ENCODE results near the gene NDUFB11. TPM values are rescaled to one million over a fixed set of nuclear protein-coding genes. Genes with fewer than 3 reads are reported as not detected.

The NDUFB11 gene
- total RNA-seq, 2 experiments from 2014 or later, result 92.3 to 97.3 TPM

DNA sequence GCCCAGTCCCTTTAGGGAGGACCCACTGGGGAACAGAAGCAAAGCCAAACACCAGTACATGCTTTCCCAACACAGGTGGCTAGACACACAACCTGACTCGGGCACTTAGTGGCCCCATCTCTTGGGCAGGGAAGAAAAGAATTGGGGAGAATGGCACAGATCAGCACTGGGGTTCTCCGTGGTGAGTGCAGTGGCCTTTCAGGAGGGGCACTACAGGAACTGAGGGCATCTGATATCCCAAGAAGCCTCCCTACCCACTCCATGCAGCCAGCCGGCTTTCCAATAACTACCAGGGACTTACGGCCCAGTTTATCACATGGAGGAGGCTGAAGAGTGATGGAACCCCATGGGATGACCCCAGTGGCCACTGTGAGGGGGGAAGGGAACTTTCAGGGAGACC lies 43.3 kb downstream of the NDUFB11 start:
- POLR2A ChIA-PET, result no interaction called here
- CTCF ChIA-PET, result no interaction called here

DNA sequence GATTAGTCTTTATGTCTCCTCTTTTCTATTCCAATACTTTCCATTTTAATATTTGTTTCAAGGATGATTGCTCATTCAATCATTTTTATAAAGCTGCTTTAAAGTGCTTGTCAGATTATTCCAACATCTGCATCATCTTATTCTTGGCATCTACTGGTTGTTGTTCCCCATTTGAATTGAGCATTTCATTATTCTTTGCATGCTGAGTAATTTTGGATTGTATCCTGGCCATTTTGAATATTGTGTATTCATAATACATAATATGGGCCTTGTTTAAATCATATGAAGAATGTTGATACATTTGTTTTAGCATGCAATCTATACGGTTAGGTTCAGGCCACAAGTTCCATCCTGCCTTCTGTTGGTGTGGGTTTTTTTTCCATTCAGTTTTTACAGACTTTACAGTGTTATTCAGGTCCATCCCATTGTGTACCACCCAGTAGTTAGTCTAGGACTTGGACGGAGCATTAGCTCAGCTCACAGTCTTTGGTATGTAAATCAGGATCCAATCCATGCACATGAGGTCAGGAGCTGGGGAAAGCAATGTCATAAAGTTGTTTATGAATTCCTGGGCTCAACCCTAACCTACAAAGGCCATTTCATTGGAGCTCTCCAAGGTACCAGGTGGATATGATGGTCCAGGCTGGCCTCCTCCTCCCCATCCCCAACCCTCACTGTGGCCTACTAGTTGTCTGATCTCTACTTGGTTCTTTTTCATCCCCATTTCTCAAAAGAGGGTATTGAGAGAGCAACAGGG lies 46.0 kb downstream of the NDUFB11 start:
- ChIA-PET POLR2A (no interaction called here), CTCF (no interaction called here)

DNA sequence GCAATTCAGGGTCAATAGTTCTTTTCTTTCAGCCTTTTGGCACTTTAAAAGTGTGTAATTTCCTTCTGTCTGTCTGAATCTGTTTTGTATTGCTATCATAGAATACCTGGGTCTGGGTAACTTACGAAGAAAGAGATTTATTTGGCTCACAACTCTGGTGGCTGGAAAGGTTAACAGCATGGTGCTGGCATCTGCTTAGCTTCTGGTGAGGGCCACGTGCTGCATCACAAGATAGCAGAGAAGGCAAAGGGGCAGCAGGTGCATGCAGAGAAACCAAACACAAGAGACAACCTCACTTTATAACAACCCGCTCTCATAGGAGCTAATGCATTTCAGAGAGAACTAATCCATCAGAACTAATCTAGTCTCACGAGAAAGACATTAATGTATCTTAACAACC lies 47.5 kb downstream of the NDUFB11 start:
- ChIA-PET CTCF (no interaction called here), POLR2A (no interaction called here)

DNA sequence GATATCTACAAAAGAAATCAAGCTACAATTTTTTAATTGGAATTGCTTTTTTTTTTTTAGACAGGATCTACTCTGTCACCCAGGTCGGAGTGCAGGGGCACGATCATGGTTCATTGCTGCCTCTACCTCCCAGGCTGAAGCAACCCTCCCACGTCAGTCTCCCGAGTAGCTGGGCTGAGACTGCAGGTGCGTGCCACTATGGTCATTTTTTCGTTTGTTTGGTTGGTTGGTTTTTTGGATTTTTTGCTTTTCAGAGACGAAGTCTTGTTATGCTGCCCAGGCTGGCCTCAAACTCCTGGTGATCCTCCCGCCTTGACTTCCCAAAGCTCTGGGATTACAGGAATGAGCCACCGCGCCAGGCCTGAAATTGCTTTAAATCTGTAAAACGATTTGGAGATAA lies 50.6 kb downstream of the NDUFB11 start:
- CTCF ChIA-PET, result interaction anchor here (1.3 kb wide), 2 partner anchors 63 to 190 kb away, joined by 3 read pairs; no protein-coding TSS in a partner anchor
- POLR2A ChIA-PET, result no interaction called here

DNA sequence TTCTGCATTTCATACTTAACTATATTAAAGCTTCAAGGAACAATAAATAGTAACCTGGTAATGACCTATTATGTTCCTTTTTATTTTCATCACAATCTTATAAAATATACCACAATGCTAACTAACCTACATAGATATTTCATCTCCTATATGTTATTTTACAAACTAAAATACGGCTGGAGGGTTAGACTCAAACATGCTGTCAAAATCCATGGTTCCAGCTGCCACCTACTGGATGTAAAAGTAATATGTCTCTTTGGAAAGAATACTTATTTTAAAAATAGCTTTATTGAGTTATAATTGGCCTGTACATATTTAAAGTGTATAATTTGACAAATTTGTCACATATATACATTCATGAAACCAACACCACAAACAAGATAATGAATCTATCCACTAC lies 51.3 kb downstream of the NDUFB11 start:
- ChIA-PET CTCF (interaction anchor here (0.5 to 1.3 kb wide), 3 partner anchors 63 to 189 kb away, joined by 3 to 4 read pairs (median 3); no protein-coding TSS in a partner anchor), POLR2A (no interaction called here)

Other genes with a start within 250 kb of the NDUFB11 start
- gene JADE3, start 232.3 kb downstream of the NDUFB11 start, total RNA-seq, result 1 to 10 TPM in 1 of 2 experiments, under 1 TPM in 1; 0.88 to 1.8 TPM
- gene RGN, start 66.3 kb downstream of the NDUFB11 start, total RNA-seq, result not detected
- gene RBM10, start 519 bp upstream of the NDUFB11 start, total RNA-seq, result 10 to 100 TPM; 67.1 to 68.1 TPM
- gene UBA1, start 49.1 kb upstream of the NDUFB11 start, total RNA-seq, result 100 to 1,000 TPM; 233 to 258 TPM
- 10 to 100 TPM; 48.7 to 54.2 TPM for gene CDK16, start 74.0 kb upstream of the NDUFB11 start, total RNA-seq
- 10 to 100 TPM; 40.7 to 45.0 TPM for gene USP11, start 88.3 kb upstream of the NDUFB11 start, total RNA-seq
- under 1 TPM; 0.72 to 0.96 TPM for gene ZNF157, start 225.9 kb upstream of the NDUFB11 start, total RNA-seq